ENCODE measurements around the gene RGS5.
A peak's percentile ranks its signal among the peaks of the same experiment; 100 is the strongest.

RGS5 gene

DNA sequence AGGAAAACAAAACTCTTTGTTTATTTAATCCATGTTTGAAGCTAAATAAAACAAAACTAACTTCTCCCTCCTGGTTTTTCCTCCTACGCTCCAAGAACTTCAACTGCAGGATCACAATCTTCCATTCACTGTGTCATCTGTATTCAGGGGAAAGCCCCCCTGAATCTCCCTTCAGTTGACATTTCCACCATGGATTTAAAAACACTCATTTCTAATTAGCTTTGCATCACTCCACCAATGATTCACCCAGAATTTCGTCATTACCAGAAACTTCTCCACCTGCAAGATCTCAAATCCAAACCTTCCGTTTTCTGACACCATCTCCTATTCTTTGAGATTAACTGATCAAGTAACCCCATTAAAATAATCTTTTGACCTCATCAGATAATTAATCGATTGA, 10.9 kb upstream of the RGS5 start:
- Histone ChIP-seq H3K36me3 (ENCODE audit: control insufficient read depth, insufficient read depth, low read length) (no peaks in the 10 kb centered on the region), H3K27ac (ENCODE audit: low read depth, low read length) (no peak overlapping the region), H3K4me3 (ENCODE audit: low read depth, low read length) (no peak overlapping the region), H3K9me3 (ENCODE audit: control insufficient read depth, insufficient read depth, low read length) (no peaks in the 10 kb centered on the region), H3K4me1 (ENCODE audit: control insufficient read depth, insufficient read depth, low read length) (0 out of 2 replicates have a peak, but pooled peaks cover 5% of the 10 kb centered on the region), H3K27me3 (ENCODE audit: control insufficient read depth, insufficient read depth, low read length) (no peaks in the 10 kb centered on the region), H3K9ac (ENCODE audit: low read depth, low read length) (no peak overlapping the region)

GRCh38 chr1:163211667-163212066, 9.0 kb upstream of the RGS5 start:
- H3K27ac ChIP-seq (ENCODE audit: low read depth, low read length), result no peak overlapping the region
- H3K4me1 ChIP-seq (ENCODE audit: control insufficient read depth, insufficient read depth, low read length), result 0 out of 2 replicates have a peak, but pooled peaks cover 5% of the 10 kb centered on the region
- no peaks in the 10 kb centered on the region for H3K27me3 ChIP-seq (ENCODE audit: control insufficient read depth, insufficient read depth, low read length)

DNA sequence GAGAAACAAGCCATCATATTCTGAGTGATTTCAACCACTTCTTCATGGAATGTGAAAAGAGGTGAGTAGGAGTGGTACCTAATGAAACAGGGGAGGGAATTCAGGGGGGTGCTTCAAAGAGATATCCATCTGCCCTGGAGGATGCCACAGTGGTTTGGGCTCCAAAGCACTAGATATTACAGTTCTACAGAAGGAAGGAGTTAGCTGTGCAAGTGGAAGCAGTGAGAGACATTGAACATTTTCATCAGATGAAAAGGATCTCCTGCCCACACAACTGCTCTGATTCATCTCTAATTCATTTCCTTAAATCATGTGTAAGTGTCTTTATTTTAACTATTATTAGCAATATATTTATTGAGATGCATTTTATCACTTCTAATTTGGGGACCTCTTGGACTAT, 2.8 kb upstream of the RGS5 start:
- Histone ChIP-seq H3K9ac (ENCODE audit: low read depth, low read length) (no peak overlapping the region), H3K9me3 (ENCODE audit: control insufficient read depth, insufficient read depth, low read length) (no peaks in the 10 kb centered on the region), H3K36me3 (ENCODE audit: control insufficient read depth, insufficient read depth, low read length) (no peaks in the 10 kb centered on the region), H3K27me3 (ENCODE audit: control insufficient read depth, insufficient read depth, low read length) (no peaks in the 10 kb centered on the region), H3K4me3 (ENCODE audit: low read depth, low read length) (no peak overlapping the region), H3K4me1 (ENCODE audit: control insufficient read depth, insufficient read depth, low read length) (peaks cover 30% of the 10 kb centered on the region), H3K27ac (ENCODE audit: low read depth, low read length) (no peak overlapping the region)

More at GRCh38 chr1:163211667-163212066, 9.0 kb upstream of the RGS5 start:
- Histone ChIP-seq H3K9me3 (ENCODE audit: control insufficient read depth, insufficient read depth, low read length) (no peaks in the 10 kb centered on the region), H3K4me3 (ENCODE audit: low read depth, low read length) (no peak overlapping the region), H3K36me3 (ENCODE audit: control insufficient read depth, insufficient read depth, low read length) (no peaks in the 10 kb centered on the region), H3K9ac (ENCODE audit: low read depth, low read length) (no peak overlapping the region)

DNA sequence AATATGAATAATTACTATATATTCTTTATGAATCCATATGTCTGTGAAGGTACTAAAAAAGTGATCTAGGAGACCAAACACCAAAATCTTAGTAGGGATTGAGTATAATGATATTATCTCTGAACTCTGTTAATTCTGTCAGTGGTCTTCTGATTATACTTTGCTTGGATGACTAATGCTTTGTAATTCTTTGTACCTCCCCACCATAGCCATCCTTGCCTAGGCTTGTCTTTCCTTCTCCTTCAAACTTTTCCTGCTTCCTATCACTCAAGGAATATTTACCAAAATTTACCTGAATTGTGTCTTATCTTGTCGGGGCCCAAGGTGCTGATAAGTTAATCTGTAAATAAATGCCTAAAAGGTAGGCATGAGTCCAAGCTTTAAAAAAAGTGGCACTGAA, 845 bp upstream of the RGS5 start:
- peaks cover 41% of the 10 kb centered on the region for H3K4me1 ChIP-seq (ENCODE audit: control insufficient read depth, insufficient read depth, low read length)

DNA sequence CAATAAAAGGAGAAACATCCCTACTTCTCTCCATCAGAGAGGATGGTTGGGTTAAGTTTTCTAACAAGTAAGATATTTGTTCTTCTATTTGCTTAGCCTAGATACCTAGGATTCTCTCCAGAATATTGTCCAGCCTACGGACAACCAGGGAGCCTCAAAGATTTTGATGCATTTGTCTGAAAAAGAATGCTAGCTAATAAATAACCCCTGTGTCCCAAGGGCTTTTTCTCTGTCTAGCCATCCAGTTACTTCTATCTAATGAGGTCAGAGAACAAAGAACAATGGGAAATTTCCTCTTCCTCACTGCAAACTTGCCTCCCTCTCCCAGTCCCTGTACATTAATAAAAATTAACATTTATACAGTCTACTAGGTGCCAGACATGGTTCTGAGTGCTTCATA, 810 bp downstream of the RGS5 start:
- H3K36me3 ChIP-seq (ENCODE audit: control insufficient read depth, insufficient read depth, low read length), result no peaks in the 10 kb centered on the region
- no peak overlapping the region for H3K9ac ChIP-seq (ENCODE audit: low read depth, low read length)
- H3K27ac ChIP-seq (ENCODE audit: low read depth, low read length), result peak overlapping the region; percentile 94
- H3K27me3 ChIP-seq (ENCODE audit: control insufficient read depth, insufficient read depth, low read length), result no peaks in the 10 kb centered on the region
- H3K9me3 ChIP-seq (ENCODE audit: control insufficient read depth, insufficient read depth, low read length), result no peaks in the 10 kb centered on the region
- H3K4me3 ChIP-seq (ENCODE audit: low read depth, low read length), result peak overlapping the region; percentile 49; the same call in 1 of the 2 replicates
- H3K4me1 ChIP-seq (ENCODE audit: control insufficient read depth, insufficient read depth, low read length), result peaks cover 41% of the 10 kb centered on the region

More for the DNA sequence above, 845 bp upstream of the RGS5 start:
- Histone ChIP-seq H3K9me3 (ENCODE audit: control insufficient read depth, insufficient read depth, low read length) (no peaks in the 10 kb centered on the region), H3K36me3 (ENCODE audit: control insufficient read depth, insufficient read depth, low read length) (no peaks in the 10 kb centered on the region), H3K4me3 (ENCODE audit: low read depth, low read length) (peak overlapping the region; percentile 49; the same call in 1 of the 2 replicates), H3K9ac (ENCODE audit: low read depth, low read length) (peak overlapping the region; percentile 43; the same call in 1 of the 2 replicates), H3K27ac (ENCODE audit: low read depth, low read length) (peak overlapping the region; percentile 94), H3K27me3 (ENCODE audit: control insufficient read depth, insufficient read depth, low read length) (no peaks in the 10 kb centered on the region)

- Histone ChIP-seq H3K4me1 (ENCODE audit: control insufficient read depth, insufficient read depth, low read length) (peaks cover 25% of the 10 kb centered on the region), H3K9me3 (ENCODE audit: control insufficient read depth, insufficient read depth, low read length) (no peaks in the 10 kb centered on the region), H3K27me3 (ENCODE audit: control insufficient read depth, insufficient read depth, low read length) (no peaks in the 10 kb centered on the region), H3K4me3 (ENCODE audit: low read depth, low read length) (no peak overlapping the region), H3K36me3 (ENCODE audit: control insufficient read depth, insufficient read depth, low read length) (no peaks in the 10 kb centered on the region), H3K27ac (ENCODE audit: low read depth, low read length) (no peak overlapping the region), H3K9ac (ENCODE audit: low read depth, low read length) (no peak overlapping the region)
Observed at GRCh38 chr1:163197022-163197421, 5.7 kb downstream of the RGS5 start.

DNA sequence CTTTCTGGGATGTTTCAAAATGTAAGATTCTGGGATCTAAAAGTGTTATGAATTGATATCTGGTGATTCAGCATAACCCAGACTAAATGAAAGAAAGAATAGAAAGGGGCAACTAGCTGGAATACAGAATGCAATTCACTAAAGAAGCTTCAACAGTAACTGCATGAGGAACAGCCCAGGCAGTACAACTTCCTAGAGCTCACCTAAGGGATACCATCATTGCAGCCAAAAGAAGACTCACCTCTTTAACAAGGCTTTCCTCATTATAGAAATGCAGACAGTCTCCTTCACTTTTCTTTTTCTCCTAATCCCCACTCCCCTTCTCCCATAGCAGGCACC, 6.3 kb downstream of the RGS5 start:
- H3K4me3 ChIP-seq (ENCODE audit: low read depth, low read length), result no peak overlapping the region
- no peak overlapping the region for H3K9ac ChIP-seq (ENCODE audit: low read depth, low read length)
- no peaks in the 10 kb centered on the region for H3K36me3 ChIP-seq (ENCODE audit: control insufficient read depth, insufficient read depth, low read length)
- peaks cover 23% of the 10 kb centered on the region for H3K4me1 ChIP-seq (ENCODE audit: control insufficient read depth, insufficient read depth, low read length)
- no peak overlapping the region for H3K27ac ChIP-seq (ENCODE audit: low read depth, low read length)
- H3K27me3 ChIP-seq (ENCODE audit: control insufficient read depth, insufficient read depth, low read length), result no peaks in the 10 kb centered on the region
- H3K9me3 ChIP-seq (ENCODE audit: control insufficient read depth, insufficient read depth, low read length), result no peaks in the 10 kb centered on the region

GRCh38 chr1:163195728-163196448, 6.8 kb downstream of the RGS5 start:
- peaks cover 20% of the 10 kb centered on the region for H3K4me1 ChIP-seq (ENCODE audit: control insufficient read depth, insufficient read depth, low read length)
- H3K27ac ChIP-seq (ENCODE audit: low read depth, low read length), result peak overlapping the region; percentile 14
- no peaks in the 10 kb centered on the region for H3K27me3 ChIP-seq (ENCODE audit: control insufficient read depth, insufficient read depth, low read length)
- no peak overlapping the region for H3K9ac ChIP-seq (ENCODE audit: low read depth, low read length)
- no peaks in the 10 kb centered on the region for H3K9me3 ChIP-seq (ENCODE audit: control insufficient read depth, insufficient read depth, low read length)
- no peak overlapping the region for H3K4me3 ChIP-seq (ENCODE audit: low read depth, low read length)
- H3K36me3 ChIP-seq (ENCODE audit: control insufficient read depth, insufficient read depth, low read length), result no peaks in the 10 kb centered on the region

- no peak overlapping the region for H3K4me3 ChIP-seq (ENCODE audit: low read depth, low read length)
- H3K4me1 ChIP-seq (ENCODE audit: control insufficient read depth, insufficient read depth, low read length), result peaks cover 5% of the 10 kb centered on the region; the same call in 1 of the 2 replicates
- H3K27me3 ChIP-seq (ENCODE audit: control insufficient read depth, insufficient read depth, low read length), result no peaks in the 10 kb centered on the region
- H3K27ac ChIP-seq (ENCODE audit: low read depth, low read length), result no peak overlapping the region
- H3K9me3 ChIP-seq (ENCODE audit: control insufficient read depth, insufficient read depth, low read length), result no peaks in the 10 kb centered on the region
- H3K36me3 ChIP-seq (ENCODE audit: control insufficient read depth, insufficient read depth, low read length), result no peaks in the 10 kb centered on the region
- H3K9ac ChIP-seq (ENCODE audit: low read depth, low read length), result no peak overlapping the region
Observed at GRCh38 chr1:163191301-163191700, 11.4 kb downstream of the RGS5 start.

- H3K27ac ChIP-seq (ENCODE audit: low read depth, low read length), result no peak overlapping the region
- H3K27me3 ChIP-seq (ENCODE audit: control insufficient read depth, insufficient read depth, low read length), result no peaks in the 10 kb centered on the region
- H3K9ac ChIP-seq (ENCODE audit: low read depth, low read length), result no peak overlapping the region
- H3K4me1 ChIP-seq (ENCODE audit: control insufficient read depth, insufficient read depth, low read length), result no peaks in the 10 kb centered on the region
- no peak overlapping the region for H3K4me3 ChIP-seq (ENCODE audit: low read depth, low read length)
- H3K36me3 ChIP-seq (ENCODE audit: control insufficient read depth, insufficient read depth, low read length), result no peaks in the 10 kb centered on the region
- no peaks in the 10 kb centered on the region for H3K9me3 ChIP-seq (ENCODE audit: control insufficient read depth, insufficient read depth, low read length)
Observed at GRCh38 chr1:163188947-163189346, 13.8 kb downstream of the RGS5 start.

DNA sequence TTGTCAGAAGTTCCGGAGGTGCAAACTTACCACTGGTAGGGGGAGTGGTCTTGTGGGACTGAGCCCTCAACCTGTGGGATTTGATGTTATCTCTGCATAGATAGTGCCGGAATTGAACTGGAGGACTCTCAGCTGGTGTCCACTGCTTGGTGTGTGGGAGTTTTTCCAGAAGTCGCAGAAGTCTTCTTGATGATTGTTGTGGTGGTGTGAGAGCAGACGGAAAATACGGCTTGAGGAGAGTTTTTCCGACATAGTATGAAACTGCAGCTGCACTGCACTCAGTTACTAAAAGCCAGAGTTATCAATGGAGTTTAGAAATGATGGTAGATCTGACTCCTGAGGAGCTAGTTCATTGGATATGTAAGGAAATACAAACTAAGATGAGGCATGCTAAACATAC, 14.9 kb downstream of the RGS5 start:
- H3K4me1 ChIP-seq (ENCODE audit: control insufficient read depth, insufficient read depth, low read length), result no peaks in the 10 kb centered on the region
- no peak overlapping the region for H3K9ac ChIP-seq (ENCODE audit: low read depth, low read length)
- H3K27ac ChIP-seq (ENCODE audit: low read depth, low read length), result no peak overlapping the region
- no peaks in the 10 kb centered on the region for H3K27me3 ChIP-seq (ENCODE audit: control insufficient read depth, insufficient read depth, low read length)
- H3K36me3 ChIP-seq (ENCODE audit: control insufficient read depth, insufficient read depth, low read length), result no peaks in the 10 kb centered on the region
- no peak overlapping the region for H3K4me3 ChIP-seq (ENCODE audit: low read depth, low read length)
- H3K9me3 ChIP-seq (ENCODE audit: control insufficient read depth, insufficient read depth, low read length), result no peaks in the 10 kb centered on the region

Measured in HUES48 (cell line).